K562 (cell line): ENCODE results near the gene TGFB1I1. TPM values are rescaled to one million over a fixed set of nuclear protein-coding genes. Genes with fewer than 3 reads are reported as not detected.

Source experiments
- CTBP1 ChIP-seq: fragments of 450-650 bp; IDR thresholded peaks from 2 replicates; pipeline ENCODE4 v1.6.1; 2016; ENCODE audit warnings: borderline replicate concordance
- GTF2B ChIP-seq: IDR thresholded peaks from 2 replicates; pipeline ENCODE4 v1.6.1; 2011; ENCODE audit not compliant: insufficient read length; ENCODE audit errors: extremely low read depth
- MAFK ChIP-seq: IDR thresholded peaks from 2 replicates; pipeline ENCODE4 v1.6.1; 2011; ENCODE audit warnings: low read length, improper control_type of control experiment
- NFE2 ChIP-seq: IDR thresholded peaks from 2 replicates; pipeline ENCODE4 v1.6.1; 2014; ENCODE audit warnings: antibody characterized with exemption, low read depth
- NFYB ChIP-seq: IDR thresholded peaks from 2 replicates; pipeline ENCODE4 v1.6.1; 2011; ENCODE audit warnings: mild to moderate bottlenecking, moderate library complexity; ENCODE audit not compliant: insufficient read length; ENCODE audit errors: extremely low read depth
- RREB1 ChIP-seq: fragments of 250-450 bp; sonication (Bioruptor Pico); IDR thresholded peaks from 2 replicates; pipeline ENCODE4 v1.4.0; 2020
- SAP30 ChIP-seq: fragments of 200-600 bp; sonication (generic); IDR thresholded peaks from 2 replicates; pipeline ENCODE4 v1.6.1; 2012; ENCODE audit warnings: borderline replicate concordance, low read depth, mild to moderate bottlenecking, moderate library complexity, low read length, control low read depth, inconsistent platforms; ENCODE audit not compliant: insufficient read depth, poor library complexity, severe bottlenecking
- SMARCB1 ChIP-seq: IDR thresholded peaks from 2 replicates; pipeline ENCODE4 v1.6.1; 2011; ENCODE audit warnings: improper control_type of control experiment, low read depth; ENCODE audit not compliant: insufficient read length
- SNIP1 ChIP-seq: fragments of 450-650 bp; IDR thresholded peaks from 2 replicates; pipeline ENCODE4 v1.7.1; 2017; ENCODE audit warnings: low read depth, mild to moderate bottlenecking
- SP2 ChIP-seq: IDR thresholded peaks from 2 replicates; pipeline ENCODE4 v1.6.1; 2011; ENCODE audit warnings: mild to moderate bottlenecking, low read depth, low read length, moderate library complexity; ENCODE audit not compliant: poor library complexity, severe bottlenecking; ENCODE audit errors: extremely low read depth
- ZBTB49 ChIP-seq: sonication (generic); formaldehyde crosslinking; IDR thresholded peaks from 2 replicates; pipeline ENCODE4 v1.8.0; 2022; ENCODE audit warnings: missing genetic modification reagents, mild to moderate bottlenecking, borderline replicate concordance
- ZBTB7A ChIP-seq: IDR thresholded peaks from 2 replicates; pipeline ENCODE4 v1.6.1; 2011; ENCODE audit warnings: low read depth, mild to moderate bottlenecking, low read length, moderate library complexity, borderline replicate concordance; ENCODE audit not compliant: control insufficient read depth
- ZFX ChIP-seq: sonication (generic); formaldehyde crosslinking; IDR thresholded peaks from 2 replicates; pipeline ENCODE4 v1.8.0; 2022; ENCODE audit warnings: mild to moderate bottlenecking, missing genetic modification reagents, moderate library complexity
- ZNF121 ChIP-seq: sonication (generic); formaldehyde crosslinking; conservative IDR thresholded peaks from 2 replicates; pipeline ENCODE4 v1.8.0; 2022; ENCODE audit warnings: missing genetic modification reagents
- ZNF263 ChIP-seq: sonication (generic); formaldehyde crosslinking; IDR thresholded peaks from 2 replicates; pipeline ENCODE4 v1.8.0; 2022; ENCODE audit warnings: mild to moderate bottlenecking, missing genetic modification reagents, borderline replicate concordance
- ZNF3 ChIP-seq: fragments of 250-450 bp; sonication (Bioruptor Pico); IDR thresholded peaks from 2 replicates; pipeline ENCODE4 v1.5.0; 2021; ENCODE audit warnings: mild to moderate bottlenecking, moderate library complexity
- ZNF41 ChIP-seq: fragments of 250-450 bp; sonication (Bioruptor Pico); conservative IDR thresholded peaks from 2 replicates; pipeline ENCODE4 v1.4.0; 2020; ENCODE audit warnings: mild to moderate bottlenecking
- polyA plus RNA-seq, 8 experiments: library from polyadenylated mRNA; depleted of rRNA in 4 of 8; stranded (reverse) in 5 of 8; unstranded in 3 of 8; fragments of >200 nt; fragmentation: Nextera tagmentation in 2 of 8; fragmentation: Illumina TruSeq in 1 of 8; extraction: Ambion mirVana in 2 of 8; extraction: Trizol in 1 of 8; gene quantifications; 2 replicates each; pipeline versions ENCODE4 v1.2.1 to v1.2.3, GENCODE V29; 2011 to 2014; ENCODE audit warnings: inconsistent platforms in 1 of 8, missing spikeins in 1 of 8
- total RNA-seq, 7 experiments: library from RNA; depleted of rRNA in 6 of 7; stranded (reverse); fragments of >200 nt in 6 of 7; fragmentation: Illumina TruSeq in 2 of 7; extraction: Trizol in 2 of 7; gene quantifications; 2 replicates each; pipeline versions ENCODE4 v1.2.1 to v1.2.3, GENCODE V29; 2011 to 2021; ENCODE audit warnings: low replicate concordance in 1 of 7

TGFB1I1 gene
- total and polyA plus RNA-seq, 9 of the 15 experiments (the other 6 are each of a cell fraction or from before 2014, with no cell fraction given), result 0.04 to 0.91 (median 0.19) TPM

- TF ChIP-seq ZBTB49 (CRISPR knock-in tag) (no peak), SMARCB1 (no peak), SNIP1 (no peak), RREB1 (no peak), ZFX (CRISPR knock-in tag) (no peak; the same call in 1 of the 2 replicates), ZNF263 (CRISPR knock-in tag) (no peak), CTBP1 (peak; percentile 75), SP2 (no peak), MAFK (peak; percentile 96), SAP30 (peak; percentile 36), ZNF121 (CRISPR knock-in tag) (no peak), ZNF41 (CRISPR knock-in tag) (no peak), ZNF3 (no peak), ZBTB7A (peak; percentile 95), GTF2B (no peak), NFE2 (peak; percentile 96), NFYB (no peak)
Measured at GRCh38 chr16:31453255-31454204, 18.4 kb upstream of the TGFB1I1 start (continued).
